HCT116 (cell line): ENCODE data around the gene PCDH1. TPM values are rescaled to one million over a fixed set of nuclear protein-coding genes. Genes with fewer than 3 reads are reported as not detected.
A peak's percentile ranks its signal among the peaks of the same experiment; 100 is the strongest.

Experiments used
- ATAC-seq: fragments of 200-7000 bp; cut with Tn5 transposase; 2 replicates; pipeline ENCODE4 v1.9.1; 2020; ENCODE audit warnings: mild to moderate bottlenecking, moderate library complexity
- BruUV-seq: library from RNA; stranded (reverse); fragments of 400-500 nt; replicated peaks from 2 replicates; lab custom pipeline; 2021; lab: Mats Ljungman, UMichigan
- CTCF ChIA-PET: fragments of 300-600 bp; sonication (Branson Sonifier 250); formaldehyde crosslinking; loops from one replicate; lab custom pipeline; 2021; ENCODE audit warnings: antibody characterized with exemption; lab: Charles Lee
- POLR2A ChIA-PET: fragments of 300-600, 350-600 bp; sonication (Branson Sonifier 250); formaldehyde crosslinking; loops from one replicate; lab custom pipeline; 2021; ENCODE audit warnings: antibody characterized with exemption; lab: Charles Lee
- RAD21 ChIA-PET, 2 experiments: fragments of 300-600 bp; sonication (Branson Sonifier 250); formaldehyde crosslinking; loops; one replicate each; lab custom pipeline; 2023; ENCODE audit warnings: low total read pairs in 2 of 2; ENCODE audit not compliant: uncharacterized antibody in 2 of 2, unreplicated experiment in 2 of 2, low non-redundant PET in 1 of 2; lab: Charles Lee
- DNase-seq: peaks from one replicate; pipeline ENCODE4 v3.0.0-alpha.2; 2010; ENCODE audit warnings: low read depth, low spot score
- H2AFZ ChIP-seq: fragments of 200-600 bp; shearing (Covaris generic), sonication (generic); 2 replicates; pipeline ENCODE4 v1.6.1; 2017; ENCODE audit warnings: low read depth, mixed run types, mixed read lengths, antibody characterized with exemption, low read length; ENCODE audit not compliant: poor library complexity, severe bottlenecking
- H3K27ac ChIP-seq: 2 replicates; pipeline ENCODE4 v1.5.1; 2012; ENCODE audit warnings: low read depth, low read length
- H3K27me3 ChIP-seq: fragments of 200-600 bp; sonication (generic); 2 replicates; pipeline ENCODE4 v1.6.1; 2016; ENCODE audit warnings: mixed run types, low read length, mixed read lengths; ENCODE audit not compliant: insufficient read depth
- H3K36me3 ChIP-seq, 2 experiments: fragments of 200-500 bp in 1 of 2; fragments of 200-600 bp in 1 of 2; sonication (Bioruptor generic) in 1 of 2; sonication (generic) in 1 of 2; 2 replicates each; pipeline versions ENCODE4 v1.5.1 to v1.6.1; 2014 to 2016; ENCODE audit warnings: low read length in 2 of 2, inconsistent platforms in 1 of 2, mixed read lengths in 1 of 2, mixed run types in 1 of 2; ENCODE audit not compliant: insufficient read depth in 2 of 2, control insufficient read depth in 1 of 2
- H3K4me1 ChIP-seq, 2 experiments: fragments of 200-600 bp in 1 of 2; sonication (generic) in 1 of 2; 2 replicates each; pipeline versions ENCODE4 v1.5.1 to v1.6.1; 2012 to 2017; ENCODE audit warnings: low read length in 2 of 2, inconsistent platforms in 1 of 2, mild to moderate bottlenecking in 1 of 2, mixed read lengths in 1 of 2, mixed run types in 1 of 2, moderate library complexity in 1 of 2; ENCODE audit not compliant: insufficient read depth in 2 of 2, control insufficient read depth in 1 of 2
- H3K4me2 ChIP-seq: fragments of 200-600 bp; sonication (generic); 2 replicates; pipeline ENCODE4 v1.6.1; 2017; ENCODE audit warnings: mixed run types, low read length, mixed read lengths
- H3K4me3 ChIP-seq, 2 experiments: fragments of 200-600 bp in 1 of 2; sonication (generic) in 1 of 2; replicated peaks in 1 of 2; 2 replicates each; pipeline ENCODE4 v1.5.1; 2011 to 2016; ENCODE audit warnings: low read length in 2 of 2, control low read depth in 1 of 2, low read depth in 1 of 2, mild to moderate bottlenecking in 1 of 2, mixed read lengths in 1 of 2, mixed run types in 1 of 2
- H3K79me2 ChIP-seq: fragments of 200-600 bp; sonication (generic); 2 replicates; pipeline ENCODE4 v1.6.1; 2017; ENCODE audit warnings: mild to moderate bottlenecking, mixed run types, low read length, moderate library complexity, mixed read lengths; ENCODE audit not compliant: insufficient read depth
- H3K9ac ChIP-seq: fragments of 200-600 bp; sonication (generic); 2 replicates; pipeline ENCODE4 v1.6.1; 2016; ENCODE audit warnings: low read length, mixed read lengths
- H3K9me2 ChIP-seq: fragments of 200-600 bp; sonication (generic), shearing (Covaris generic); 2 replicates; pipeline ENCODE4 v1.6.1; 2017; ENCODE audit warnings: mixed run types, mild to moderate bottlenecking, moderate library complexity; ENCODE audit not compliant: insufficient read depth
- H3K9me3 ChIP-seq, 2 experiments: fragments of 200-500 bp in 1 of 2; fragments of 200-600 bp in 1 of 2; sonication (Bioruptor generic) in 1 of 2; sonication (generic) in 1 of 2; 2 replicates each; pipeline ENCODE4 v1.6.1; 2014 to 2017; ENCODE audit warnings: low read length in 2 of 2, mixed read lengths in 2 of 2, inconsistent platforms in 1 of 2, low read depth in 1 of 2, mild to moderate bottlenecking in 1 of 2, mixed run types in 1 of 2, moderate library complexity in 1 of 2; ENCODE audit not compliant: control insufficient read depth in 1 of 2, insufficient read depth in 1 of 2
- H4K20me1 ChIP-seq: fragments of 200-600 bp; sonication (generic), shearing (Covaris generic); 2 replicates; pipeline ENCODE4 v1.6.1; 2017; ENCODE audit warnings: mixed run types, mild to moderate bottlenecking, moderate library complexity; ENCODE audit not compliant: insufficient read depth
- ATF3 ChIP-seq: IDR thresholded peaks from 2 replicates; pipeline ENCODE4 v1.6.1; 2012
- CTCF ChIP-seq, 3 experiments: fragments of 200-600 bp in 1 of 3; sonication (generic) in 1 of 3; IDR thresholded peaks in 2 of 3; conservative IDR thresholded peaks in 1 of 3; 2 replicates each; pipeline ENCODE4 v1.5.1; 2012 to 2017; ENCODE audit warnings: low read depth in 2 of 3, low read length in 2 of 3, antibody characterized with exemption in 1 of 3, borderline replicate concordance in 1 of 3, control low read depth in 1 of 3, mild to moderate bottlenecking in 1 of 3, mixed read lengths in 1 of 3, mixed run types in 1 of 3, moderate library complexity in 1 of 3; ENCODE audit not compliant: insufficient read depth in 1 of 3
- ELF1 ChIP-seq: IDR thresholded peaks from 2 replicates; pipeline ENCODE4 v1.6.1; 2012; ENCODE audit warnings: low read depth, borderline replicate concordance
- EZH2 ChIP-seq: fragments of 200-600 bp; sonication (generic); IDR thresholded peaks from 2 replicates; pipeline ENCODE4 v1.6.1; 2017; ENCODE audit warnings: antibody characterized with exemption, mixed run types
- FOSL1 ChIP-seq: IDR thresholded peaks from 2 replicates; pipeline ENCODE4 v1.6.1; 2012; ENCODE audit warnings: low read depth
- POLR2A ChIP-seq: IDR thresholded peaks from 2 replicates; pipeline ENCODE4 v1.7.0; 2011; ENCODE audit warnings: borderline replicate concordance; ENCODE audit not compliant: insufficient read depth, insufficient read length; ENCODE audit errors: extremely low read depth
- POLR2AphosphoS5 ChIP-seq: IDR thresholded peaks from 2 replicates; pipeline ENCODE4 v1.6.1; 2011; ENCODE audit warnings: mild to moderate bottlenecking, low read depth, low read length, moderate library complexity
- TCF7L2 ChIP-seq: IDR thresholded peaks from 2 replicates; pipeline ENCODE4 v1.7.0; 2011; ENCODE audit warnings: borderline replicate concordance, inconsistent platforms; ENCODE audit not compliant: insufficient read depth, insufficient read length; ENCODE audit errors: extremely low read depth
- YY1 ChIP-seq: IDR thresholded peaks from 2 replicates; pipeline ENCODE4 v1.6.1; 2011; ENCODE audit warnings: low read length, low read depth, moderate library complexity, mild to moderate bottlenecking; ENCODE audit not compliant: insufficient replicate concordance; ENCODE audit errors: extremely low read depth
- intact Hi-C: fragments of 100-400 bp; cut with micrococcal nuclease; formaldehyde crosslinking; loops from 2 replicates; pipeline ENCODE4 v1.10.0; 2022
- total RNA-seq: library from RNA; stranded (reverse); gene quantifications from one replicate; pipeline ENCODE4 v1.2.1, GENCODE V29; 2021; ENCODE audit not compliant: unreplicated experiment

The PCDH1 gene
- total RNA-seq, 1 experiment from 2014 or later = 24.2 TPM

GRCh38 chr5:141850244-141850768 lies 27.9 kb downstream of the PCDH1 start:
- H3K9me3 ChIP-seq = no peaks in the 10 kb centered on the region
- peak overlapping the region; percentile 95 for H3K27ac ChIP-seq
- TF ChIP-seq TCF7L2 = no peak
- TF ChIP-seq YY1 = no peak
- TF ChIP-seq ELF1 = no peak
- no peak for TF ChIP-seq POLR2A
- TF ChIP-seq CTCF (IDR thresholded peaks at IDR 0.05 in 2 of 3, conservative IDR thresholded peaks at IDR 0.05 in 1 of 3; ENCODE audit: borderline replicate concordance in 1 of 3, insufficient read depth in 1 of 3, low read depth in 2 of 3, low read length in 2 of 3) = no peak
- TF ChIP-seq FOSL1 = no peak
- peak; percentile 8 for TF ChIP-seq POLR2AphosphoS5
- no peak for TF ChIP-seq ATF3
- no peak for TF ChIP-seq EZH2
- TF ChIP-seq, all 23 proteins: peak for 1
- no peaks in the 10 kb centered on the region for H3K9me2 ChIP-seq
- H3K36me3 ChIP-seq = no peaks in the 10 kb centered on the region
- no peak for DNase-seq
- ChIA-PET RAD21 (interaction anchor here in 1 of 2 experiments (0.6 kb wide), 1 partner anchor 37 kb away, joined by 3 read pairs; no protein-coding TSS in a partner anchor), POLR2A (interaction anchor here (0.6 to 1.3 kb wide), 2 partner anchors 19 to 20 kb away, joined by 4 to 5 read pairs; no protein-coding TSS in a partner anchor), CTCF (interaction anchor here (1.0 kb wide), 1 partner anchor 27 kb away, joined by 3 read pairs; the partner anchor contains the start of gene PCDH1)
- H3K27me3 ChIP-seq = no peaks in the 10 kb centered on the region
- peak overlapping the region; percentile 77 for H3K9ac ChIP-seq
- H3K4me1 ChIP-seq = peaks cover 28 to 41% of the 10 kb centered on the region in 2 experiments
- peak; percentile 8; the same call in 1 of the 2 replicates for ATAC-seq
- H3K4me3 ChIP-seq = peak overlapping the region; percentile 86 to 87
- no peaks in the 10 kb centered on the region for H3K79me2 ChIP-seq
- BruUV-seq = no TSS peak
- no peak overlapping the region for H2AFZ ChIP-seq
- peak overlapping the region; percentile 98 for H3K4me2 ChIP-seq
- no peaks in the 10 kb centered on the region for H4K20me1 ChIP-seq
- intact Hi-C loops = no loop called here
